GM18498 (cell line): Measurements from ENCODE around the gene RPS6KA3.
"Not testable (repeated sequence)": the region's sequence is repeated elsewhere in the genome, so short reads cannot be mapped to it uniquely, and the experiment has no call there.

Source experiments
- ATAC-seq: cut with Tn5 transposase; IDR thresholded peaks from one replicate; pipeline ENCODE4 v1.9.1; 2021; ENCODE audit warnings: mild to moderate bottlenecking, moderate library complexity; ENCODE audit not compliant: unreplicated experiment

RPS6KA3 gene

GRCh38 chrX:20149326-20149725, 117.4 kb downstream of the RPS6KA3 start:
- no peak for ATAC-seq

- no peak for ATAC-seq
Observed at GRCh38 chrX:20147561-20147960, 119.1 kb downstream of the RPS6KA3 start.

DNA sequence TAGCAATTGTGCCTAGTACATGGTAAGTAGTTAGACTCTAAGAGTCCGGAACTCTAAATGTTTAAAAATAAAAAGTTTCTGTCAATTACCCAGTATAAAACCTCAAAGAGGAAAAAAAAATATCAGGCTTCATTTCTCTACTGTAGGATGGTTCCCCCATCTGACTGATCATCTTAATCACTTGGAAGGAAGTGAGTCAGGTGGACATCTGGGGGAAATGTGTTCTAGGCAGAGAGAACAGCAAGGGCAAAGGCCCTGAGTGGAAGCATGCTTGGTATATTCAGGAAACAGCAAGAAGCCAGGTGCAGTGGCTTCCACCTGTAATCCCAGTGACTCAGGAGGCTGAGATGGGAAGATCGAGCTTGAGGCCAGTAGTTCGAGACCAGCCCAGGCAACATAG, 122.2 kb downstream of the RPS6KA3 start:
- ATAC-seq, result no peak

- ATAC-seq, result no peak
Observed at GRCh38 chrX:20143561-20143960, 123.1 kb downstream of the RPS6KA3 start.

DNA sequence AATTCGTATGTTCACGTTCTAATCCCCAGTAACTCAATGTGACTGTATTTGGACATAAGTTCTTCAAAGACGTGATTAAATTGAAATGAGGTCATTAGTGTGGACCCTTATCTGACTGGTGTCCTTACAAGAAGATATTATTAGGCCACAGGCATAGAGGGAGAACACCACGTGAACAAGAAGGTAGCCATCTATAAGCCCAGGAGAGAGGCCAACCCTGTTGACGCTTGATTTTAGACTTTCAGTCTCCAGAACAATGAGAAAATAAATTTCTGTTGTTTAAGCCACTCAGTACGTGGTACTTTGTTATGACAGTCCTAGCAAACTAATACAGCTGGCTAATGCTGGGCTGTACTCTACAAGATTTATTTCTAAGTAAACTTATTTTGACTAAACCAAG, 123.6 kb downstream of the RPS6KA3 start:
- no peak for ATAC-seq

GRCh38 chrX:20141281-20142220, 125.2 kb downstream of the RPS6KA3 start, which contains the start of gene EIF1AX:
Gene EIF1AX, minus strand, starts transcription at chrX:20141838. Its CDS starts 198 bp downstream, at chrX:20141640.
- peak; percentile 98 for ATAC-seq

GRCh38 chrX:20140420-20140819, 126.3 kb downstream of the RPS6KA3 start:
- ATAC-seq, result no peak

DNA sequence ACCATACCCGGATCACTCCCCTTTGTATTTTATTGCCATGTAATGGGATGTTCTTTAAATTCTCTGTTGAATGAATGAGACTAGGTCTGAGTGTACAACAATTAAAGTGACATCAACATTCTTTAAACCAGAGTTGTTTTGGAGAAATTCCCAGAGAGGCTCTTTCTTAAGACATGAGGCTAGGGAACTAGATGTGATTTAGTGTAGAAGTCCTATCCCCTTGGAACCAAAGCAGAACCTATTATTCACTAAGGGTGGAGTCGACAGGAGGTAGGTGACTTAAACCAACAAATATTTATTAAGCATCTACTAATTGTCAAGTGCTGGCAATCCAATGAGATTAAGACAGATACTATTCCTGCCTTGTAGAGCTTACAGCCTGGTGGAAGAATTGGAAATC, 126.7 kb downstream of the RPS6KA3 start:
- no peak for ATAC-seq

DNA sequence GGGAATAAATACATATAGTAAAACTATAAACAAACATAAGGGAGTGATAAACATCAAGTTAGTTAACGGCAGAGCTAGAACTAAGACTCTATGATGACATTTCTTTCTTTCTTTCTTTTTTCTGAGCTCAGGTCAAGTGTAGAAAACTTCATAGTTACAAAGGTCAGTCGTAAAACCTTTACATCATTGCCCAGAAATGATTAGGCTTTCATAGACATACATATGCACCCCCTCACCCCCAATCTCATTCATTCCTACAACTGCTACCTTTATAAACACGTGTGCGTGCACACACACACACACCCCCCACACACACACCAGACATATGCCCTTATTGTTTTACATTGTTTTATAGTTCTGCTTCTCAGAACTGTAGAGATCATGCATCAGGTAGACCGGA, 130.8 kb downstream of the RPS6KA3 start:
- no peak for ATAC-seq

GRCh38 chrX:20132666-20133065, 134.0 kb downstream of the RPS6KA3 start:
- ATAC-seq, result no peak

- ATAC-seq, result no peak
Observed at GRCh38 chrX:20130357-20130756, 136.4 kb downstream of the RPS6KA3 start.

- no peak for ATAC-seq
Observed at GRCh38 chrX:20129547-20129946, 137.2 kb downstream of the RPS6KA3 start.

DNA sequence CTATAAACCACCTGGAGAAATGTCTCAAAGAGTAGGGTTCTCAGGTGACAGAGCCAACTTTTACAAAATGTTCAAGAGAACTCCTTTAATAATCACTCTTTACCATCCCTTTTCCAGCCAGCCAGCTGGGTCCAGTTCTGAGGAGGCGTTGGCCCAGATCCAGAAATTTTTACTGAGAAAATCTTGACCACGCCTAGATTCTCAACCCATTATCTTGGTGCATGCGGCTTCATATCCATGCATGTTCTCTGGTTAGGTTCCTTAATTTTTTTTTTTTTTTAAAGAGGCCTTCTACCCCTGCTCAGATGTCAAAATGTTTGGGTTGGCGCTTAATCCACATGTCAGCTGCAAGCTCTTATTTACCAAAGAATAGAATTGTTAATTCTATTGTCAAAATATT, 138.0 kb downstream of the RPS6KA3 start:
- no peak for ATAC-seq

DNA sequence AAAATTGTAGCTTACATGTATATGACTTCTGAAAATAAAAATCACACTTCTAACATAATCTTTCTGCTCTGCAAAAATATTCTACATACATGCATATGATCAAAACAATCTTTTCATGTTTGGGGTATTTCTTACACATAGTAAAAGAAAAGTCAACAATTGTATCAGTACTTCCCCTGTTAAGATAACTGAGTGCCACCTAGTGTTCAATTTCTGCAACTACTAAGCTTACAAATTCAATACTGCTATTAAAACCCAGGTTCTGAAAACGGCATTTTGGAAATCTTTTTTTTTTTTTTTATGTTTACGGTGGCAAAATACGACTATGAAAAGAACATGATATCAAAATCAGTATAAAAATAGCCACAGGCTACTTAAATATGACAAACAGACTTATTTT, 139.3 kb downstream of the RPS6KA3 start:
- not testable (repeated sequence) for ATAC-seq

DNA sequence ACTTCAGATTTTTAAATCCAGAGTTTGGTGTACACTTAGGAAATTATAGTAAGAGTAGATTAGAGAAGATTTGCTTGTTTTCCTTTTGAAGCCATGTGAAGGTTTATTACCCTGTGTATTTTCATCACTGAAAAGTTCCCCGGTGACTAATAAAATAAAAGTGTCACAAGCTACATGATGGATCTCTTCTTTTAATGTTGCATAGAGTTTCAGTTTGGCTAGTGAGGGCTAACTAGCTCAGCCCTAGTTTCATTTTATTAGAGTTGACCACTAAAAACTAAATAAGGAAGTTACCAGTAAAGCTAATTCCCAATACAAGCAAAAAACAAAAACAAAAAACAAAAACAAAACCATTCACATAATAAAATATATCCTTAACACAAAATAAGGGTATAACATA, 139.9 kb downstream of the RPS6KA3 start:
- not testable (repeated sequence) for ATAC-seq

DNA sequence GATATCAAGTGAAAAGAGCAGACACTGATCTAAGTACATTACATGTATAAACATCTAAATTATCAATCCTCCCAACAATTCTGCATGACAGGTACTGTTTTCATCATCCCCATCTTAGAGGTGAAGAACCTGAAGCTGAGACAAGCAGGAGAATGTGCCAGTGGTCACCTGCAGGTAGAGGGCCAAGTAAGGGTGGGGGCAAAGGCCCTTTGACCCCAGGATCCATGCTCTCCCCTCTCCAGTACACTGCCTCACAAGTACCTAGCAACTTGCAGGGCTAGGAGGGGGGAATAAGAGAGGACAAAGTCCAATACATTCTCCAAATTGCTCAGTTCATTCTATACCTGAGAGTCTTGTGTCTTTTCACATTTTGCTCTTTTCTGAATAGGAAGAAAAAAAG, 141.7 kb downstream of the RPS6KA3 start:
- ATAC-seq, result no peak

DNA sequence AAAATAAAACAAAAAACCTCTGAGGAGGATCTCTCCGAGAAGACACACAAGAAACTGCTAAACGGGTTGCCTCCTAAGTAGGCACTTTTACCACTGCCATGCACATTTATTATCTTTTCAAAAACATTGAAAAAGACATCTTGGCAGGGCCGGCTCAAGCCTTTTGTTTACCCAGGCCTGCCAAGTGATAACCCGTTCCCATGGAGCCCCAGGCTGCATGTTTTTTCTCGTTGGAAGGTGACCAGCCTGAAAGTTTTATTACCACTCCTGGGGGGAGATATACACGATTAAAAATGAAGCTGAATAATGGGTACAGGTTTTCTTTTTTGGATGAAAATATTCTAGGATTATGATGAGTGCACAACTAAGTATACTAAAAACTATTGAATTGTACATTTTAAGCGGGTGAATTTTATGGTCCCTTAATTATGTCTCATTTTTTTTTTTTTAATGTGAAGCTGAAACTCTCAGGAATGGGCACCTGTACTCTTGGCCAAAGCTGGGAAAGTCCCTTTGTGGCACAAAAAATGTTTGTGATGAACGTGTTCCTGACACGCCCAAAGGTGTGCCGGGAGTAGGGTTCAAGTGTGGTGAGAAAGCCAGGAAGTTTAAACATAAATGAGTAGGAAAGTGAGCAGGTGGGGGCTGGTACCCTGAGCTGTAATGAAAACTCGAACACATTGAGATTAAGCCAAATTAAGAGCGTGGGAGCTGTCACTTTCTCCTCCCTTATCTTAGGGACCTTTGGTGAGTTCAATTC, 148.5 kb downstream of the RPS6KA3 start:
- ATAC-seq, result no peak

GRCh38 chrX:20116577-20117240, 150.0 kb downstream of the RPS6KA3 start, which contains the start of gene MAP7D2:
Gene MAP7D2, minus strand, starts transcription at chrX:20116907. Its CDS starts 28 bp downstream, at chrX:20116879.
- no peak for ATAC-seq

- no peak for ATAC-seq
Observed at GRCh38 chrX:20116087-20116576, 150.6 kb downstream of the RPS6KA3 start.

DNA sequence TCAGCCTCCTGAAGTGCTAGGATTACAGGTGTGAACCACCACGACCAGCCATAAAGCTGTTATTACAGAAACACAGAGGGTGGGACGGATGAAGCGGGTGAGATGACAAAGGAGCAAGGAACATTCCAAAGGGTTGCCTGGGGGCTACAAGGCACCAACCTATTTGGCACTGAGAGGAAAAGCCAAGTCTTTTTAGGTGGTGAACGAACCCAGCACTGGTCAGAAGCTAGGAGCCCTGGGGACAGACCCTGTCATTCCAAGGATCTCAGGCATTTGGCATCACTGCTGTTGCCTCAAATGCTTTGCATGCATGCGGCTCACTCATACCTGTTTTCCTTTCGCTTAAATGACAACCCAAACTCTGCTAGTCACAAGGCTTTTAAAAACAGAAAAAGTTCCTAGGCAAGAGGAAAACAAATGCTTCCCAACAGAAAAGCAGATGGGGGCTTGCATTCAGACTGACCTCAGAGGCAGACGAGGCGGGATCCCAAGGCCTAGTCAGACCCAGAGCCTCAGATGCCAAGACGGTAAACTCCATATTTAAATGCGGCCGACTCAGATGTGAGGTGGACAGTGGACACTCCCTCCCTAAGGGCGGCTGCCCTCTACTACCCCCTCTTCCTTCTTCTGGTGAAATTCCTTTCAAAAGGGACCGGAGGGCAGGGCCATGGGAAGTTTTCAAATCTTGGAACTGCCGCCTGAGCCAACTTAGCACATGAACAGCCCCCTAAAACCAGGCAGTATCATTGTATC, 154.5 kb downstream of the RPS6KA3 start:
- ATAC-seq, result no peak
